MM.1S (cell line): ENCODE measurements around the gene ASH1L.

Source experiments
- EZH2 ChIP-seq: fragments of 300-600 bp; sonication (generic); optimal IDR thresholded peaks from 2 replicates; pipeline ENCODE3; 2017; ENCODE audit warnings: low read depth, mild to moderate bottlenecking, antibody characterized with exemption, low read length, mixed read lengths
- TF ChIP-seq, protein P1 (sequence below): fragments of 300-600 bp; sonication (generic); IDR thresholded peaks from 2 replicates; pipeline ENCODE4 v1.5.1; 2016; ENCODE audit warnings: antibody characterized with exemption, low read length, mixed read lengths

DNA sequence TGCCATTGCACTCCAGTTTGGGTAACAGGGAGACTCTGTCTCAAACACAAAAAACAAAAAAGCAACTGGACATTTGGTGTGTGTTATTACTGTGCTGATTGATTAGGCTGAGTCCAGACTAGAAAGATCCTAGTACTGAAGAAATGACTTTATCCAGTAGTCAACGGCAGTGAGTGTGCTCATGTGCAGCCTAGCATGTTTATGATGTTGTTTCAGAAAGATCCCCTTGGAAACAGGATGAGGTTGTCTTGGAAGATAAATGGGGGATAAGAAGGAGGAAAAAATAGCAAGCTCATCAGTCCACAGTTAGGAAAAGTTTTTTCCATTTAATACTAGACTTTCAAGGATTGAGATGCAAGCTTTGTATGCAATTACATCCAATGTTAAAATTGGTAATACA lies 227.6 kb downstream of the ASH1L start:
- TF ChIP-seq, protein P1, sequence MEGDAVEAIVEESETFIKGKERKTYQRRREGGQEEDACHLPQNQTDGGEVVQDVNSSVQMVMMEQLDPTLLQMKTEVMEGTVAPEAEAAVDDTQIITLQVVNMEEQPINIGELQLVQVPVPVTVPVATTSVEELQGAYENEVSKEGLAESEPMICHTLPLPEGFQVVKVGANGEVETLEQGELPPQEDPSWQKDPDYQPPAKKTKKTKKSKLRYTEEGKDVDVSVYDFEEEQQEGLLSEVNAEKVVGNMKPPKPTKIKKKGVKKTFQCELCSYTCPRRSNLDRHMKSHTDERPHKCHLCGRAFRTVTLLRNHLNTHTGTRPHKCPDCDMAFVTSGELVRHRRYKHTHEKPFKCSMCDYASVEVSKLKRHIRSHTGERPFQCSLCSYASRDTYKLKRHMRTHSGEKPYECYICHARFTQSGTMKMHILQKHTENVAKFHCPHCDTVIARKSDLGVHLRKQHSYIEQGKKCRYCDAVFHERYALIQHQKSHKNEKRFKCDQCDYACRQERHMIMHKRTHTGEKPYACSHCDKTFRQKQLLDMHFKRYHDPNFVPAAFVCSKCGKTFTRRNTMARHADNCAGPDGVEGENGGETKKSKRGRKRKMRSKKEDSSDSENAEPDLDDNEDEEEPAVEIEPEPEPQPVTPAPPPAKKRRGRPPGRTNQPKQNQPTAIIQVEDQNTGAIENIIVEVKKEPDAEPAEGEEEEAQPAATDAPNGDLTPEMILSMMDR: no peak
- TF ChIP-seq EZH2: no peak
